HL-60 (cell line): ENCODE data around the gene COL18A1.

Experiments
- CTCF ChIP-seq: IDR thresholded peaks from one replicate; pipeline ENCODE4 v1.5.1; 2011; ENCODE audit warnings: low read length, control low read depth, inconsistent platforms; ENCODE audit not compliant: insufficient read depth
- GABPA ChIP-seq: IDR thresholded peaks from 2 replicates; pipeline ENCODE4 v1.6.1; 2012; ENCODE audit warnings: low read depth
- POLR2AphosphoS5 ChIP-seq: IDR thresholded peaks from 2 replicates; pipeline ENCODE4 v1.6.1; 2012; ENCODE audit warnings: low read depth
- REST ChIP-seq: IDR thresholded peaks from 2 replicates; pipeline ENCODE4 v1.6.1; 2012; ENCODE audit warnings: low read depth; ENCODE audit not compliant: insufficient replicate concordance
- SPI1 ChIP-seq: IDR thresholded peaks from 2 replicates; pipeline ENCODE4 v1.6.1; 2012; ENCODE audit warnings: low read depth, mild to moderate bottlenecking, borderline replicate concordance

DNA sequence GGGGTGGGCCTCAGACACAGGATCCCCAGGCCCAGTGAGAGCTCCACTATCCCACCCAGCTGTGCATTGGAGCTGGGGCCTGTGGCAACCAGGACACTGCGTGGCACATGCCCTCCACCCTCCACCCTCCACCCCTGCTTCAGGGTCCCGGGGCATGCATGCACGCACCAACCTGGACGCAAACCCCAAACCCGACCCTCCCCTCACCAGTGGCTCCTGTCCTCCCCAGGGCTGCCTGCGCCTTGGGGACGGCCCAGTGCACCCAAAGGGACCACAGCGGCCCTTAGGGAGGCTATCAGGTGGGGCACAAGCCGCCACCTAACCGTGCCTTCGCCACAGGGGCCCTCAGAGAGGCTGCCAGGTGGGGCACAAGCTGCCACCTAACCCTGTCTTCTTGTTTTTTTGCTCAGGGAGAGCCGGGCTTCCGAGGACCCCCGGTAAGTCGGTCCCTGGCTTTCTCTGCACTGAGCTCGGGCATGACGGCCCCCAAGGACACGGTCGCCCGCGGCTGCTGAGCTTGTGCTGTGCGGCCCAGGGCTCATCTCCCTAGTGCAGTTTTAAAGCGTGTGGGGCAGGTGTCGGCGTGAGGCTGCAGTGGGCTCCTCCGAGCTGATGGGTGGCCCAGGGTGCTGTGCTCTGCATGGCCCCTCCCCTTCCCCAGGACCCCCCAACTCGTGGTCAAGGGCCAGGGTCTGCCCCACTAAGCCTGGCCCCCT lies 89.3 kb downstream of the COL18A1 start:
- no peak for TF ChIP-seq CTCF
- no peak for TF ChIP-seq POLR2AphosphoS5
- TF ChIP-seq REST: no peak
- TF ChIP-seq SPI1: no peak
- TF ChIP-seq GABPA: no peak
